Keratinocyte (primary cell): ENCODE data around the gene SENP8. TPM values are rescaled to one million over a fixed set of nuclear protein-coding genes. Genes with fewer than 3 reads are reported as not detected.

Experiments
- DNase-seq: peaks from one replicate; pipeline ENCODE4 v3.0.0-alpha.2; 2011; ENCODE audit warnings: low read depth, missing footprints, low spot score
- FAIRE-seq: peaks from 2 replicates; lab custom pipeline; 2011; peaks lifted over from hg19 to GRCh38; lab: Jason Lieb, UNC
- H2AFZ ChIP-seq: 2 replicates; pipeline ENCODE4 v1.6.0; 2012; ENCODE audit warnings: low read length, control low read depth, inconsistent platforms; ENCODE audit not compliant: control insufficient read depth
- H3K27ac ChIP-seq: 2 replicates; pipeline ENCODE4 v1.5.1; 2011; ENCODE audit warnings: low read length; ENCODE audit not compliant: control insufficient read depth, insufficient read depth
- H3K27me3 ChIP-seq: 3 replicates; pipeline ENCODE4 v1.6.0; 2011; ENCODE audit warnings: low read length; ENCODE audit not compliant: control insufficient read depth, insufficient read depth; ENCODE audit errors: extremely low read depth
- H3K36me3 ChIP-seq, 2 experiments: 2 replicates in 1 of 2; 3 replicates in 1 of 2; pipeline ENCODE4 v1.5.1; 2011; ENCODE audit warnings: low read length in 2 of 2, mild to moderate bottlenecking in 1 of 2; ENCODE audit not compliant: control insufficient read depth in 2 of 2, insufficient read depth in 2 of 2; ENCODE audit errors: extremely low read depth in 1 of 2
- H3K4me1 ChIP-seq: 3 replicates; pipeline ENCODE4 v1.5.1; 2011; ENCODE audit warnings: low read length; ENCODE audit not compliant: control insufficient read depth, insufficient read depth; ENCODE audit errors: extremely low read depth
- H3K4me2 ChIP-seq: 3 replicates; pipeline ENCODE4 v1.6.0; 2011; ENCODE audit warnings: low read depth, low read length; ENCODE audit not compliant: control insufficient read depth, insufficient read depth; ENCODE audit errors: extremely low read depth
- H3K4me3 ChIP-seq, 3 experiments: fragments of 200-600 bp in 1 of 3; sonication (generic) in 1 of 3; 2 replicates in 2 of 3; 3 replicates in 1 of 3; pipeline ENCODE4 v1.5.1; 2011 to 2016; ENCODE audit warnings: low read length in 3 of 3, mild to moderate bottlenecking in 3 of 3, control low read depth in 2 of 3, inconsistent platforms in 1 of 3, low read depth in 1 of 3, mixed read lengths in 1 of 3, mixed run types in 1 of 3, moderate library complexity in 1 of 3; ENCODE audit not compliant: control insufficient read depth in 2 of 3, insufficient read depth in 2 of 3; ENCODE audit errors: extremely low read depth in 1 of 3
- H3K79me2 ChIP-seq: 2 replicates; pipeline ENCODE4 v1.6.0; 2012; ENCODE audit warnings: low read length; ENCODE audit not compliant: control insufficient read depth, insufficient read depth
- H3K9ac ChIP-seq: 3 replicates; pipeline ENCODE4 v1.6.0; 2011; ENCODE audit warnings: low read length; ENCODE audit not compliant: control insufficient read depth, insufficient read depth; ENCODE audit errors: extremely low read depth
- H3K9me1 ChIP-seq: 3 replicates; pipeline ENCODE4 v1.6.0; 2011; ENCODE audit warnings: low read length; ENCODE audit not compliant: control insufficient read depth, insufficient read depth; ENCODE audit errors: extremely low read depth
- H3K9me3 ChIP-seq: 2 replicates; pipeline ENCODE4 v1.5.1; 2012; ENCODE audit warnings: low read depth, low read length; ENCODE audit not compliant: control insufficient read depth
- H4K20me1 ChIP-seq: 3 replicates; pipeline ENCODE4 v1.6.0; 2011; ENCODE audit warnings: low read length; ENCODE audit not compliant: control insufficient read depth, insufficient read depth; ENCODE audit errors: extremely low read depth
- CTCF ChIP-seq, 3 experiments: IDR thresholded peaks in 1 of 3; conservative IDR thresholded peaks in 1 of 3; optimal IDR thresholded peaks in 1 of 3; 2 replicates in 2 of 3; 3 replicates in 1 of 3; pipeline versions ENCODE3 to v1.5.1; 2011; ENCODE audit warnings: low read length in 3 of 3, mild to moderate bottlenecking in 3 of 3, moderate library complexity in 2 of 3, control low read depth in 1 of 3, inconsistent platforms in 1 of 3; ENCODE audit not compliant: insufficient read depth in 2 of 3; ENCODE audit errors: extremely low read depth in 1 of 3
- EZH2 ChIP-seq: IDR thresholded peaks from one replicate; pipeline ENCODE4 v1.6.1; 2012; ENCODE audit warnings: inconsistent platforms, mild to moderate bottlenecking, low read length, moderate library complexity
- dilution Hi-C: fragments of 300-500 bp; cut with MboI; formaldehyde crosslinking; loops from one replicate; pipeline ENCODE4 v1.7.0; 2020; ENCODE audit warnings: low sequenced_read_pairs; ENCODE audit not compliant: extremely low pct_ligation_motif_present
- polyA plus RNA-seq, 5 experiments: library from polyadenylated mRNA; depleted of rRNA in 3 of 5; stranded (reverse) in 3 of 5; stranded (forward) in 1 of 5; unstranded in 1 of 5; fragments of >200 nt; gene quantifications; 1 replicate in 1 of 5; 2 replicates in 3 of 5; 3 replicates in 1 of 5; pipeline versions ENCODE4 v1.2.1 to v1.2.3, GENCODE V29; 2011 to 2012; ENCODE audit warnings: missing spikeins in 2 of 5, low read depth in 1 of 5, low replicate concordance in 1 of 5

Gene SENP8
- polyA plus RNA-seq, 1 donor (not counting 4 experiments of a cell fraction or from before 2014, with no cell fraction given) = 6.0 TPM

DNA sequence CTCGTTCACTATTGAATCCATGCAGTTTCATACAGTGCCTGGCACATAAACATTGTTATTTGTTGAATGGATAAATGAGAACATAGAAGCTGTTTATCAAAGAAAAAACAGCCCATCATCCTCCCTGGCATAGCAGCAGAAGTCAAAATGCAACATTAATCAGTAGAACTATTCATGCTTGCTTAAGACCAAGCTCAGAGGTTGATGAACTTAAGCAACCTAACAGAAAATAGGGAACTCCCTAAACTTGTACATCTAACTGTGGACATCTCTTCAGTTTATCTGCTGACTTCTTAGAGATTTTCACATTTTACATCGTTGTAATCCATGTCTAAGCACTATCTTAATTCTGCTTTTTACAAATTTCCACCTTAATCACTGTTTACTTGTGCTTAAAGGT is 29.2 kb downstream of the SENP8 start:
- no peak overlapping the region for H2AFZ ChIP-seq
- H4K20me1 ChIP-seq = no peaks in the 10 kb centered on the region
- dilution Hi-C loops = no loop called here
- H3K4me1 ChIP-seq = no peaks in the 10 kb centered on the region
- no peaks in the 10 kb centered on the region for H3K36me3 ChIP-seq
- no peak for DNase-seq
- no peaks in the 10 kb centered on the region for H3K79me2 ChIP-seq
- TF ChIP-seq CTCF (optimal IDR thresholded peaks at IDR 0.05 in 1 of 3, IDR thresholded peaks at IDR 0.05 in 1 of 3, conservative IDR thresholded peaks at IDR 0.05 in 1 of 3; ENCODE audit: extremely low read depth in 1 of 3, insufficient read depth in 2 of 3, low read length in 3 of 3) = no peak
- TF ChIP-seq EZH2 = no peak
- H3K4me3 ChIP-seq = no peak overlapping the region
- no peak for FAIRE-seq
- H3K27ac ChIP-seq = no peak overlapping the region
- no peak overlapping the region for H3K9ac ChIP-seq
- H3K4me2 ChIP-seq = no peak overlapping the region
- no peaks in the 10 kb centered on the region for H3K9me3 ChIP-seq
- no peaks in the 10 kb centered on the region for H3K27me3 ChIP-seq
- H3K9me1 ChIP-seq = no peaks in the 10 kb centered on the region

DNA sequence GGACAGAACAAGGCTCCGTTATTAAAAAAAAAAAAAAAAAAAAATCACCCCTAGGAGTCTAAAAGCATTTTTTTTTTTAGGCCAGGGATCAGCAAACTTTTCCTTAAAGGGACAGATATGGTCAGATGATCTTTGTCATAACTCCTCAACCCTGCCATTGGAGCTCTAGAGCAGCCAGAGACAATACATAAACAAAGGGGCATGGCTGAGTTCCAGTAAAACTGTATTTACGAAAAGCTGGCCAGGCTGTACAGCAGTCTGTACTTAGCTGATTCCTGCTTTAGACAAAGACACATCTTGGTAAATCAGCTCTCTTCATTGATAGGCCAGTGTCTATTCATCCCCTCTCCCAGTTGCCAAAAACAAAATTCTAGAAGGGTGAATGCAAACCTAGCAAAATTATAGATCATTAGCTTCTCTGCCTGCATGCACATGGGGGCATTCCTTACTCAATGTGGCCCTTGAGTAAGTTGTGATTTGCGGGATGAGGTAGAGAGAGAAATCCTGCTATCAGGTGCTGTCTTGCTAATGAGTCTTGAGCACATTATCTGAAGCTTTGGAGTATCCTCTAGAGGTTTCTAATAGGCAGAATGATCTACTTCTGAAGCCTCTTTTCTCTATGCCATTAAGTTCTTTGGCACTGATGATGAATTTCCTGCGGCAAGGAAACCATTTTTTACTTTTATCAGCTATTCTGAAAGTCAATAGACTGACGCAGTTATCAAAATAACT is 35.2 kb downstream of the SENP8 start:
- DNase-seq (no peak), FAIRE-seq (no peak)
- no peak overlapping the region for H3K4me3 ChIP-seq
- dilution Hi-C loops = no loop called here
- H3K27me3 ChIP-seq = no peaks in the 10 kb centered on the region
- no peak overlapping the region for H3K27ac ChIP-seq
- no peak for TF ChIP-seq EZH2
- no peak for TF ChIP-seq CTCF (optimal IDR thresholded peaks at IDR 0.05 in 1 of 3, IDR thresholded peaks at IDR 0.05 in 1 of 3, conservative IDR thresholded peaks at IDR 0.05 in 1 of 3; ENCODE audit: extremely low read depth in 1 of 3, insufficient read depth in 2 of 3, low read length in 3 of 3)
- peaks cover 2% of the 10 kb centered on the region for H3K9me1 ChIP-seq
- H3K4me2 ChIP-seq = no peak overlapping the region
- no peaks in the 10 kb centered on the region for H3K79me2 ChIP-seq
- no peaks in the 10 kb centered on the region for H3K36me3 ChIP-seq
- peaks cover 17% of the 10 kb centered on the region for H3K4me1 ChIP-seq
- no peaks in the 10 kb centered on the region for H3K9me3 ChIP-seq
- no peak overlapping the region for H2AFZ ChIP-seq
- no peak overlapping the region for H3K9ac ChIP-seq
- H4K20me1 ChIP-seq = no peaks in the 10 kb centered on the region
